Ishikawa (cell line): ENCODE data around the gene JMJD1C.

ENCODE experiments used
- CEBPB ChIP-seq: IDR thresholded peaks from 2 replicates; pipeline ENCODE4 v1.6.1; 2012
- CREB1 ChIP-seq: IDR thresholded peaks from 2 replicates; pipeline ENCODE4 v1.6.1; 2012; ENCODE audit warnings: low read depth
- EGR1 ChIP-seq: IDR thresholded peaks from 2 replicates; pipeline ENCODE4 v1.6.1; 2012
- EP300 ChIP-seq: IDR thresholded peaks from 2 replicates; pipeline ENCODE4 v1.6.1; 2012; ENCODE audit warnings: borderline replicate concordance
- FOXM1 ChIP-seq: IDR thresholded peaks from 2 replicates; pipeline ENCODE4 v1.6.1; 2012; ENCODE audit warnings: low read depth, borderline replicate concordance
- MAX ChIP-seq: IDR thresholded peaks from 2 replicates; pipeline ENCODE4 v1.6.1; 2012
- NFIC ChIP-seq: IDR thresholded peaks from 2 replicates; pipeline ENCODE4 v1.6.1; 2012
- RAD21 ChIP-seq: IDR thresholded peaks from 2 replicates; pipeline ENCODE4 v1.6.1; 2012; ENCODE audit warnings: low read depth
- TAF1 ChIP-seq: IDR thresholded peaks from 2 replicates; pipeline ENCODE4 v1.6.1; 2012; ENCODE audit warnings: low read depth, mild to moderate bottlenecking
- TCF12 ChIP-seq: IDR thresholded peaks from 2 replicates; pipeline ENCODE4 v1.6.1; 2012; ENCODE audit warnings: low read depth
- YY1 ChIP-seq: IDR thresholded peaks from 2 replicates; pipeline ENCODE4 v1.6.1; 2012; ENCODE audit warnings: low read depth
- ZBTB7A ChIP-seq: IDR thresholded peaks from 2 replicates; pipeline ENCODE4 v1.6.1; 2012; ENCODE audit warnings: low read depth
- TF ChIP-seq, protein P1 (sequence below): IDR thresholded peaks from 2 replicates; pipeline ENCODE4 v1.6.1; 2012; ENCODE audit warnings: low read depth, mild to moderate bottlenecking
- TF ChIP-seq, protein P2 (sequence below): IDR thresholded peaks from 2 replicates; pipeline ENCODE4 v1.6.1; 2012

- TF ChIP-seq, protein P1, sequence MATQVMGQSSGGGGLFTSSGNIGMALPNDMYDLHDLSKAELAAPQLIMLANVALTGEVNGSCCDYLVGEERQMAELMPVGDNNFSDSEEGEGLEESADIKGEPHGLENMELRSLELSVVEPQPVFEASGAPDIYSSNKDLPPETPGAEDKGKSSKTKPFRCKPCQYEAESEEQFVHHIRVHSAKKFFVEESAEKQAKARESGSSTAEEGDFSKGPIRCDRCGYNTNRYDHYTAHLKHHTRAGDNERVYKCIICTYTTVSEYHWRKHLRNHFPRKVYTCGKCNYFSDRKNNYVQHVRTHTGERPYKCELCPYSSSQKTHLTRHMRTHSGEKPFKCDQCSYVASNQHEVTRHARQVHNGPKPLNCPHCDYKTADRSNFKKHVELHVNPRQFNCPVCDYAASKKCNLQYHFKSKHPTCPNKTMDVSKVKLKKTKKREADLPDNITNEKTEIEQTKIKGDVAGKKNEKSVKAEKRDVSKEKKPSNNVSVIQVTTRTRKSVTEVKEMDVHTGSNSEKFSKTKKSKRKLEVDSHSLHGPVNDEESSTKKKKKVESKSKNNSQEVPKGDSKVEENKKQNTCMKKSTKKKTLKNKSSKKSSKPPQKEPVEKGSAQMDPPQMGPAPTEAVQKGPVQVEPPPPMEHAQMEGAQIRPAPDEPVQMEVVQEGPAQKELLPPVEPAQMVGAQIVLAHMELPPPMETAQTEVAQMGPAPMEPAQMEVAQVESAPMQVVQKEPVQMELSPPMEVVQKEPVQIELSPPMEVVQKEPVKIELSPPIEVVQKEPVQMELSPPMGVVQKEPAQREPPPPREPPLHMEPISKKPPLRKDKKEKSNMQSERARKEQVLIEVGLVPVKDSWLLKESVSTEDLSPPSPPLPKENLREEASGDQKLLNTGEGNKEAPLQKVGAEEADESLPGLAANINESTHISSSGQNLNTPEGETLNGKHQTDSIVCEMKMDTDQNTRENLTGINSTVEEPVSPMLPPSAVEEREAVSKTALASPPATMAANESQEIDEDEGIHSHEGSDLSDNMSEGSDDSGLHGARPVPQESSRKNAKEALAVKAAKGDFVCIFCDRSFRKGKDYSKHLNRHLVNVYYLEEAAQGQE: no peak
- TF ChIP-seq MAX (no peak), FOXM1 (no peak), CREB1 (no peak), EGR1 (no peak), EP300 (no peak), TAF1 (no peak), YY1 (no peak), RAD21 (no peak), TCF12 (no peak), NFIC (no peak), ZBTB7A (no peak), CEBPB (no peak)
- TF ChIP-seq, protein P2, sequence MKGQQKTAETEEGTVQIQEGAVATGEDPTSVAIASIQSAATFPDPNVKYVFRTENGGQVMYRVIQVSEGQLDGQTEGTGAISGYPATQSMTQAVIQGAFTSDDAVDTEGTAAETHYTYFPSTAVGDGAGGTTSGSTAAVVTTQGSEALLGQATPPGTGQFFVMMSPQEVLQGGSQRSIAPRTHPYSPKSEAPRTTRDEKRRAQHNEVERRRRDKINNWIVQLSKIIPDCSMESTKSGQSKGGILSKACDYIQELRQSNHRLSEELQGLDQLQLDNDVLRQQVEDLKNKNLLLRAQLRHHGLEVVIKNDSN: no peak
These were observed 117.4 kb downstream of the JMJD1C start for GRCh38 chr10:63348245-63348850.
